ENCODE measurements around the gene CREB5. TPM values are rescaled to one million over a fixed set of nuclear protein-coding genes. Genes with fewer than 3 reads are reported as not detected.

The CREB5 gene
- total RNA-seq, 1 experiment from 2014 or later: 1.3 TPM

- ATAC-seq (no peak), DNase-seq (ENCODE audit: low spot score) (no peak)
- Mint-ChIP-seq H3K4me1 (peaks cover 11% of the 10 kb centered on the region), H3K36me3 (no peaks in the 10 kb centered on the region), H3K27me3 (ENCODE audit: low read depth) (peaks cover 18% of the 10 kb centered on the region), H3K27ac (no peak overlapping the region), H3K9me3 (no peaks in the 10 kb centered on the region), H3K4me3 (no peak overlapping the region)
- ChIA-PET CTCF (interaction anchor here (0.6 to 1.5 kb wide), 4 partner anchors 20 to 374 kb away, joined by 3 to 5 read pairs (median 4); no protein-coding TSS in a partner anchor), POLR2A (no interaction called here)
- TF ChIP-seq KAT7 (CRISPR knock-in tag; IDR thresholded peaks at IDR 0.05; ENCODE audit: borderline replicate concordance): no peak
- TF ChIP-seq MXD4 (CRISPR knock-in tag; IDR thresholded peaks at IDR 0.05; ENCODE audit: borderline replicate concordance): no peak
- no peak for TF ChIP-seq CTCF (IDR thresholded peaks at IDR 0.05)
- no peak for TF ChIP-seq ZNF425 (CRISPR knock-in tag; conservative IDR thresholded peaks at IDR 0.05)
- TF ChIP-seq JAZF1 (CRISPR knock-in tag; IDR thresholded peaks at IDR 0.05): no peak
- no peak for TF ChIP-seq CREM (CRISPR knock-in tag; IDR thresholded peaks at IDR 0.05)
Measured at GRCh38 chr7:28855538-28856217, 443.4 kb downstream of the CREB5 start.

GRCh38 chr7:28856656-28857055 is 444.3 kb downstream of the CREB5 start:
- CTCF ChIA-PET: interaction anchor here (1.5 kb wide), 1 partner anchor 333 kb away, joined by 4 read pairs; no protein-coding TSS in a partner anchor
- Mint-ChIP-seq H3K9me3 (no peaks in the 10 kb centered on the region), H3K36me3 (no peaks in the 10 kb centered on the region), H3K27me3 (ENCODE audit: low read depth) (peaks cover 18% of the 10 kb centered on the region), H3K4me1 (peaks cover 11% of the 10 kb centered on the region), H3K27ac (no peak overlapping the region), H3K4me3 (no peak overlapping the region)
- no peak for DNase-seq (ENCODE audit: low spot score)
- POLR2A ChIA-PET: no interaction called here
- ATAC-seq: no peak
- no peak for TF ChIP-seq ZBTB43 (CRISPR knock-in tag; IDR thresholded peaks at IDR 0.05)
- no peak for TF ChIP-seq FOXJ3 (CRISPR knock-in tag; IDR thresholded peaks at IDR 0.05; ENCODE audit: borderline replicate concordance)
- TF ChIP-seq SP1 (CRISPR knock-in tag; conservative IDR thresholded peaks at IDR 0.05): no peak
- TF ChIP-seq NFE2L1 (CRISPR knock-in tag; IDR thresholded peaks at IDR 0.05): no peak
- no peak for TF ChIP-seq OVOL2 (CRISPR knock-in tag; IDR thresholded peaks at IDR 0.05; ENCODE audit: borderline replicate concordance)
- TF ChIP-seq MYBL2 (CRISPR knock-in tag; IDR thresholded peaks at IDR 0.05): no peak
- TF ChIP-seq CBFB (CRISPR knock-in tag; IDR thresholded peaks at IDR 0.05; ENCODE audit: low read depth): no peak
- TF ChIP-seq ZNF671 (CRISPR knock-in tag; IDR thresholded peaks at IDR 0.05): no peak
- TF ChIP-seq CTCF (IDR thresholded peaks at IDR 0.05): no peak
- no peak for TF ChIP-seq IRF1 (CRISPR knock-in tag; IDR thresholded peaks at IDR 0.05)
- no peak for TF ChIP-seq AFF4 (CRISPR knock-in tag; IDR thresholded peaks at IDR 0.05; ENCODE audit: borderline replicate concordance)
- TF ChIP-seq ERG (CRISPR knock-in tag; IDR thresholded peaks at IDR 0.05): no peak
- TF ChIP-seq NR3C1 (CRISPR knock-in tag; conservative IDR thresholded peaks at IDR 0.05; ENCODE audit: low read depth): no peak
- no peak for TF ChIP-seq TEAD4 (CRISPR knock-in tag; IDR thresholded peaks at IDR 0.05)
- no peak for TF ChIP-seq ZNF138 (CRISPR knock-in tag; conservative IDR thresholded peaks at IDR 0.05)
